ENCODE results near the gene SEC22B.
"Not testable (repeated sequence)": the region's sequence is repeated elsewhere in the genome, so short reads cannot be mapped to it uniquely, and the experiment has no call there.

The SEC22B gene

DNA sequence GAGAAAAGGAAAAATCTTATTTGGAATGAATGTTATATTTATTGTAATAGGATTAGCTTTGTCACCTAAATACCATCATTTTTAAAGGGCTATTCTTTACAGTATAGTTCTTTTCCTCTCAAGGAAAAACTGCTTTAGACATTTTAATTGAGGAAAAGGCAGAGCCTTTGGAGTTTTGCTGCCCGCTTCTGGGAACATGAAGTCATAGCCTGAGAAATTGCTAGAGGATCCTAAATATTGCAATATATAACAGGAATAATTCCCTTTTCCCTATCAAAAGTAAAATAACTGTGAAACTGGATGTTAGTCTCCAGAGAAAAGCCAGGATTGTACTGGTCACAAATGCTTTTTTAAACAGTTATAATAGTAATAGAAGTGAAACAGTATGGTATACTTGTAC, 30.5 kb downstream of the SEC22B start:
- not testable (repeated sequence) for DNase-seq (ENCODE audit: low read depth)

DNA sequence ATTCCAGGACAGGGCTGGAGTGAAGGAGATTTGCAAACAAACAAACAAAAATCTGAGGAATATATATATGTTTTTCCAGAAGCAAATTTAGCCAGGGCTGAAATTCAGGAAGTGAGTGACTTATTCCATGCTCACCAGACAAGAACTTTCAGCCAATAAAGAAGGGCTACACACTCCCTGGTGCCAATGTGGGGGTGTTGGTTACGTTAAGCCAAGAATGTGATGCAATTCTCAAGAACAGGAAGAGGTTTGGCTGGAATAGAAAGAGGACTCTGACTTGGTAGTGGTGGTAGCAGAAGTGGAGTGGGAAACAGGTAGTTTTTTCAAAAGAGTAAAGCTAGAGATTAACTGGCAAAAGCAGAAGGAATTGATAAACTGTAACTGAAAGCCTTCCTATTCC, 31.7 kb downstream of the SEC22B start:
- DNase-seq (ENCODE audit: low read depth): not testable (repeated sequence)

DNA sequence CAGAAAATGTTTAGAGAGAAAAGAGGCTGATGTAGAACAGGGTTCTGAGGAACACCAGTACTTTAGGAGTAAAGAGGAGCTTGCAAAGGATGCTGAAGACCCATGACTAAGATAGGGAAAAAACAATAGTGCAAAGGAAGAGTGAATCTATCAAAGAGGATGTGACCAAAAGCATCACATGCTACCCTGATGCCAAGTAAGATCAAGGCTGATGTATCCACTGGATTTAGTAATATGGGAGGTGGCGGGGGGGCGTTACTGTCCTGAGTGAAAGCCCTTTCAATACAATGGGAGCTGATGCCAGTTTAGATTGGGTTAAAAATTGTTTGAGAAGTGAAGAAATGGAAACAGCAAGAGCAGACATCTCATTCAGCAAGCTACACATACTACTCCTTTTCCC, 32.2 kb downstream of the SEC22B start:
- not testable (repeated sequence) for DNase-seq (ENCODE audit: low read depth)

DNA sequence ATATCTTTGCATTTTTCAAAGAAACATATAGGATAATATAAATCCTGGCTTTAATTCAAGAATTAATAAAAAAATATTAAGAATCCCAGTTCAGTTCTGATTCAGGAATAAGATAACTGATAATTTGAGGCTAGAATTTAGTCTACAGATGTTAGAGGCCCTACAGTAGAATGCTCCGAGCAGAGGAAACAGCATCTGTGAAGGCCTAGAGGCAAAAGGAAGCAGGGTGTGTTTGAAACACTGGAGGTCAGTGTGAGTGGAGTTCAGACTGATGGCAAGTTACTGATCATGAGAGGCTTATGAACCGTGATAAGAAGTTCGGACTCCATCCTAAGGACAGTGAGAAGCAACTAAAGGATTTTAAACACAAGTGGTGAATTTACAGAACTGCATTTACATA, 33.0 kb downstream of the SEC22B start:
- not testable (repeated sequence) for DNase-seq (ENCODE audit: low read depth)

DNA sequence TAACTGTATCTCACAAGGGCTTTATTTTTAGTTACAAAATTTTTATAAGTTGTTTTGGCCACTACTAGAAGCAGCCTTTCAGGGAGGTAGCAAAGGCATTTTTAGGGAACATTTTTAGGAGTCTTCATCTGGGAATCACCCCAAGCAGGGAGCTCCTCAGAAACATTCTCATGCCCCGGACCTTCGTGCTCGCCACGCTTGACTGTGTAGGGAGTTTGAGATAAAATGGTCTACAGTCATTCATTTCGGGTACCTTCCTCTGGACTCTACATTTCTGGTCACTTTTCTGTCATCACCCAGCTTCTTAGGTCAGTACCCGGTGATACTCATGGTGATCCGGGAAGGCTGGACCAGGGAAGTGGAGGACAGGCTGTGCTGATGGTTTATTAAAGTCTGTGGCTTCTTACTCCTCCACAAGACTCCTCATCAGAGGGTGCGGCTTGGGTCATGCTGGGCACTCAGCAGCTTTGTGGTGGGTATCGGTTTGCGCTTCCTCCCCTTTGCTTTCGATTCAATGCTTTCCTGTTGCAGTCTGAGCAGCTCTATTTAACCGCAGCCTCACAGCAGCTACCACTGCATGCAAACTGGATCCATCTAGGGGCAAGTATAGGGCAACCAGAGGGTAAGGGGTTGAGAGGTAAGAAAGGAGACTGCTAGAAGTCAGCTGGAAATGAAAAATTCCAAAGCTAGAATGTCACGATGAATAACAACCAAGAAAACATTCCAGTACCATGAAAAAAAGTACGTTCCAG, 33.6 kb downstream of the SEC22B start:
- DNase-seq (ENCODE audit: low read depth): not testable (repeated sequence)

DNA sequence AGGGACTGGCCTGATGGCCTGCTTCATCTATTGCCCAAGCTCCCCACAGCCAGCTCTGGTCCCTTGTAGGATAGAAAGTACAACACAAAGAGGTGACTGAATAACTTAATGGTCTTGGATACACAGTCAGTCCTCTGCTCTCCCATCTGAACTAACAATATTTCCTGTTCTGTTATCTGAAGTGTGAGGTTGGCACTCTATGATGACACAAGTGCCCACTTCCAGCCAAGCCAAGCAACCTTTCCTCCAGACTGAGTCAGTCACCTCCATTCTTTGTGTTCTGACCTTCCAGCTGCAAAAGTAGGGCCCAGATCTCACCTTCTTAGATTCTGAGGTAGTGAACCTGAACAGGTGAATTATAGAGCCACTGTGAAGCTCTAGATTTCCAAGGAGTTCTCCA, 34.5 kb downstream of the SEC22B start:
- not testable (repeated sequence) for DNase-seq (ENCODE audit: low read depth)

DNA sequence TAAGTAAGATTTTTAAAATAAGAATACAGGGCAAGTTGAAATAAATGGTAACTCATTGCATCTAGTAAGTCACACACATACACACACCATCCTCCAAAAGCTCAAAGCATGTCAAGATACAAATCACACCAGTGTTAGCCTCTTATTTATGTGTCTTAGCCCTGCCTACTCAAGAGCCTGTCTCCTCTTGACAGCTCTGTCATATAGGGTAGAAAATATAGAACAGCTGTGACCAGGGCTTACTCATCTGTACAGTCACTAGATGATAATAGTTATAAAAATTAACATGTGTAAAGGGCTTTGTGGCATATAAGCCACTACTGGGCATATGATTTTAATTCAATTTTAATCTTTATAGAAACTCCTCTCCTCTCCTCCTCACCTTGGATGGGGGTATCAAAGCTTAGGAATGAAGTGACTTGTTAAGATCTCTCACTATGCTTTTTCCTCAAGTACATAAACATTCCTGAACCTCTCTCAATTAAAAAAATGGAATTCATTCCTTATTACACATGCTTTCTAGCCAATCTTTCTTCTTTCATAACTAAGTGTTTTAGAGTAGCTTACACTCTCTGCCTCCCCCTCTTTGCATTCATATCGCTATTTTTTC, 35.6 kb downstream of the SEC22B start:
- not testable (repeated sequence) for DNase-seq (ENCODE audit: low read depth)

DNA sequence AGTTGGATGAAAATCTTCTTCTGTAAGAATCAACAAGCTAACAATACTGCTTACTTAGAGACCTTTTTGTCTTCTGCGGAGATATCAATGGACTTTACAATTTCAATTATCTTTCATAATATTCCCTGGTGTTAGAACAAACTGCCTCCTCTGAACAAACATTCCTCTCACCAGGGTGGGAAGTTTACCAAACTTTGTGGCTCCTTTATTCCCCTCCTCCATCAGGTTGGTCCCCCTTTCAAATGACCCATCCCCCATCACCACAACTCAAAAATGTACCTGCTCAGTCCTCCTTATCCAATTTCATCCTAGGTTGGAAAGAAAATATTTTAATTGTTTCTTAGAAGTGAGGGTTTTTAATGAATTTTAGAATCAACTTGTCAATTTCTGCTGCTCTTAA, 40.2 kb downstream of the SEC22B start:
- DNase-seq (ENCODE audit: low read depth): not testable (repeated sequence)

DNA sequence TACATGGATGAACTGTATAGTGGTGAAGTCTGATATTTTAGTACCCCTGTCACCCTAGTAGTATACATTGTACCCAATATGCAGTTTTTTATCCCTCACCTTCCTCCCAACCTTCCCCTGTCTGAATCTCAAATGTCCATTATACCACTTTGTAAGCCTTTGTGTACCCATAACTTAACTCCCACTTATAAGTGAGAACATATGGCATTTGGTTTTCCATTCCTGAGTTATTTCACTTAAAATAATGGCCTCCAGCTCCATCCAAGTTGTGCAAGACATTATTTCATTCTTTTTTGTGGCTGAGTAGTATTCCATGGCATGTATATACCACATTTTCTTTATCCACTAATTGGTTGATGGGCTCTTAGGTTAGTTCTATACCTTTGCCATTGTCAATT, 42.4 kb downstream of the SEC22B start:
- DNase-seq (ENCODE audit: low read depth): not testable (repeated sequence)

DNA sequence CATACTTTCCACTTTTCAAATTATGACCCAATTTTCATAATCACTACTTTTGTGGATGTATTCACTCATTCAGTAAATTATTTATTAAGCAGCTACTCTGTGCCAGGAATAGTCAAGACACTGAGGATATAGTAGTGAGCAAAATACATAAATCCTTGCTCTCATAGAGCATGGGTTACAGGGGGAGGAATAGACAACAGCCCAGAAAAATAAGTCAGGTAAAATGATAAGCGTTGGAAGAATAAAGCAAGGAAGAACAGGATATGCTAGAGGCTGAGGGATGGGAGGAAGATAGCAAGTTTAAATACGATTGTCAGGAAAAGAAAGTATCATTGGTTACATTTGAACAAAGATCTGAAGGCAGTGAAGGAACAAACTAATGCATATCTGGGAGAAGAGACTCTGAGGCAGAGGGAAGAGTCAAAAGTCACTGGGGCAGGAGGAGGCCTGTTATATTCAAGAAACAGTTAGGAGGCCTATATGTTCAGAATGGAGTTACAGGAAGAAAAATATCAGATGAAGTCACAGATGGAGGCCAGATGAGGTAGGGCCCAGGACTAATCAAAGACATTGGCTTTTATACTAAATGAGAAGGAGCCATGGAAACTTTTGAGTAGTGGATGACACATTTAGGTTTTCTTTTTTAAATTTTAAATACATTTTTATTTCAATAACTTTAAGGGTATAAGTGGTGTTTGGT, 42.9 kb downstream of the SEC22B start:
- DNase-seq (ENCODE audit: low read depth): no peak

DNA sequence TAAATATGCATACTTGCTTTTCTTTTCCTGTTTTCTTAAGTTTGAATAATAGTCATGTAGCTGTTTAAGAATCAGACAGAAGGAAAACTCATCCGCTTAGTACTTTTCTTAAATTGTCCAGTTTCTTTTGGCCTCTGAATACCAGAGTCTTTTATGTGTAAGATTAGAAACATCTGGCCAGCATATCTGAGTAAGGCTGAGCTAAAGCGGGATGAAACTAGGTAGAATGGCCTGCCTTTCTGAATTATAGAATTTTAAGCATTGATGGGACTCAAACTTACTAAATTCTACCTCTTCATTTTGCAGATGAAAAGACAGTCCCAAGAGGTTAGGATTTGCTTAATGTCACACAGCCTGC, 43.9 kb downstream of the SEC22B start:
- DNase-seq (ENCODE audit: low read depth): not testable (repeated sequence)

DNA sequence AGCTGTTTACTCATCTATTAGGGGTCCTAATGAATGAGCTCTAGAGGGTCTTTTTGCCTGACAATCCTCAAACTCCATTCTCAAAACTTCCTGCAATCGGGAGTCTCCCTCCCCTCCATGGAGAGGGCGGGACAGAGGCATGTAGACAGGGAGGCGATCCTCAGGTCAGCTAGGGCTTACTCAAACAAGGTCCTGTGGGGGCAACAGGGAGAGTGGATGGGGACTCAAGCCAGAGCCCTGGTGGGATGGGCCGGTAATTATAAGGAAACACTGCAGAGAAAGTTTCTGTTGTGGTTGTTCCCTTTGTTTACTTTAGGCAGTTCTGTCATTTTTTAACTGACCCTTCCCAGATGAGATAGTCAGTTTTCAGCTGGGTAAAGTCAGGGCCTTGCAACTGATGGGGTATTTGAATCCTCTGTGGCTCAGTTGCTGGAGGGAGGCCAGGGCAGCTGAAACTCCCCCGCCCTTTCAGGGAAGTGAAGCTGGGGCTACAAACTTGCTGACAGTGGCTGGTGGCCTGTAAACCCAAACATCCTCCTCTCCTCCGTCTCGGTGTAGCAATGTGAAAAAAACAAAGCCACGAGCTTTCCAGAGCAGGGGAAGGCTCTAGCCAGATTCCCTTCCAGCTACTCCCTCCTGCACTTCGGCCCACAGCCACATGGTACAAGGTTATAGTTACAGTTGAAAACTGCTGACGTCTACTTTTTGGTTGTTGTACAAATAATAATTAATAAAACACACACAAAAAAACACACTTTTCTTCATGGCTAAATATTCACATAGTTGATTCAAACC, 44.5 kb downstream of the SEC22B start:
- peak; percentile 22 for DNase-seq (ENCODE audit: low read depth)

DNA sequence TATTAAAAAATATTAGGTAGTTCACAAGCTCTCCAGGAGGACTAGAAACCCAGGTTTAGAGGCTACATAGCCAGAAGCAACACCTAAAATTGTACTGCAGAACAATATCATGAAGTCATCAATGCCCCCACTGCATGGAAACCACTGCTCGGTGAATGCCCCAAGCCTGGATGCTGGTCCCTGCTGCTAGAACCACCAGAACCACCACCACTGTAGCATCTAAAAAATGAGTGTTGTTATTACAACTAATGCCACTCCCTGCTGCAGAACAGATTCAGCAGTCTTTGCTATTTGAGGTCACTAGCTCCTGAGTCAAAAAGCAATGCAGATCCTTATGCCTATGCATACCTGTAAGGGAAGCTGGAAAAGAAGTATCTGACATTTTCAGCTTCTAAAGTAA, 48.4 kb downstream of the SEC22B start:
- not testable (repeated sequence) for DNase-seq (ENCODE audit: low read depth)

DNA sequence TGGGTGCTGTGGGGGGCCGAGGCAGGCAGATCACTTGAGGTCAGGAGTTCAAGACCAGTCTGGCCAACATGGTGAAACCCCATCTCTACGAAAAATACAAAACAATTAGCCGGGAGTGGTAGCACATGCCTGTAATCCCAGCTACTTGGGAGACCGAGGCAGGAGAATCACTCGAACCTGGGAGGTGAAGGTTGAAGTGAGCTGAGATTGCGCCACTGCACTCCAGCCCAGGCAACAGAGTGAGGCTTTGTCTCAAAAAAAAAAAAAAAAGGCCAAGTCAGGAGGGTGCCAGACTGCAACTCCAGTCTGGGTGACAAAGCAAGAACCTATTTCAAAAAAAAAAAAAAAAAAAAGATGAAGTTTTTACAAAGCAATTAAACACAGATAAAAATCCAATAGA, 50.1 kb downstream of the SEC22B start:
- not testable (repeated sequence) for DNase-seq (ENCODE audit: low read depth)

DNA sequence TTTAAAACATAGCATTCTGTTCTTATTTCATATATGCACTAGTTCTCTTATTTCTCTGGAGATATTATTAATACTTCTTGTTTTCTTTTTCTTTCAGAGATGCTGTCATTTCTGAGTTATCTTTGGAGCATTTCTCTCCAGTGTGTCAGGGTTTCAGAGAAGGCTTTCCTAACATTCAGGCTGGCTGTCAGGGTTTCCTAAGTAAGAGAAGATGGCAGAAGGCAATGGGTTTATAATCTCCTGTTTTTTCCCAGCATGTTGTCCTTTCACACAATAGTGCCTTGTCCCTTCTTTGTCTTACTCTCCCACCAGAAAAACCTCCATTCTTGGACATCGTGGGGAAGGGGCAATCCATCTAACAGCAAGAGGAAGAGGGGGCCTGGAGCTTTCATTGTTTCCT, 51.7 kb downstream of the SEC22B start:
- DNase-seq (ENCODE audit: low read depth): not testable (repeated sequence)

DNA sequence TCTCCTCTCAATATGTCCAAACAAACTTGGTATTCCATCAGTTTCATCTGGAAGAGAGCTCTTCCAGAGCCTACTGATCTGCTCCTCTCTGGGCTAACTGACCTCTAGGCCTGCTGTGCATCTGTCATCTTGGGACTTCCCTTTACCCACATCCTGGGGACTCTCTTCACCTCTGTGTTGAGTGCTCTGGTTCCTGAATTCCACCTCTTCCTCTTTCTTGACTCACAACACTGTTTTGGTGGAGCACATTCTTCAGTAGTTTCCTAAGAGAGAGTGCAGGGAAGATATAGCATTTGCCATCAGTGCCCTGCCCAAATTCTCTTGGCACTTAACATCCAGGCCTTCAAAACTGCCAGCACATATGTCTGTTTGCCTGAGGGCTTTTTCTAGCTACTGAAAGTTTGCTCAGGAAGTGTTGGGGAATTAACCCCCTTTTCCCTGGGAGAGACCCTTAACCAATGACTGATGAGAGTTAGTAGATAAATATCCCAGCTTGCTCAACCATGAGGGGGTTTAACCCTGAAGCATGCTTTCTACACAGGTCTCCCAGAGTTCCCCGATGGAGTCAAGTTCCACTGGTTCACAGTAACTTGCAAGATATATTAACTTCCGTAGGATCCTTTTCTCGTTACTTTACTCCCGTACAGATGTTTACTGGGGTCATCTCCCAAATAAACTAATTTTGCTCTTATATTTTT, 52.4 kb downstream of the SEC22B start:
- not testable (repeated sequence) for DNase-seq (ENCODE audit: low read depth)

DNA sequence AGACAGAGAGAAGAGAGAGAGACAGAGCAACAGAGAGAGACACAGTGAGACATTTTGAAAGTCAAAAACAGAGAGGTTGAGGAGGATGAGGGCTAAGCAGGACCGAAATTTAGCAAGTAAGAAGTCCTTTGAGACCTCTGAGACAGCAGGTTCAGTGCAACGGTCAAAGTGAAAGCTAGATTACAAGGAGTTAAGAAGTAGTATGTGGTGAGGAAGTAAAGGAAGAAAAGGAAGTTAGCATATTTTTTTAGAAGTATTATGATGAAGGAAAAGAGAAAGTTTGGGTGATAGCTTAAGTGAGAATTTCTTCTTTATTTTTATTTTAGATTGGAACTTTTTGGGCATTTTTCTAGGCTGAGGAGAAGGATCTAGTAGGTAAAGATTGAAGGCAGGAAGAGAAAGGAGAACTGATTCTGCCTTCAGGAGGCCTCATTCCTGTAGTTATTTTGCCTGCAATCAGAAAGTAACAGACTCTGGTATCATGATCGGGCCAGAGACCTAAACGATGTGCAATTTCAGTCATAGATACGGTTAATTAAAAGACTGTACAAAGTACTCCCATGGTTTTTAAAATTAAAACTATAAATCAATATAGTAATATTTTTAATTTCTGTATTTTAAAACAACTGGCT, 53.9 kb downstream of the SEC22B start:
- DNase-seq (ENCODE audit: low read depth): not testable (repeated sequence)

DNA sequence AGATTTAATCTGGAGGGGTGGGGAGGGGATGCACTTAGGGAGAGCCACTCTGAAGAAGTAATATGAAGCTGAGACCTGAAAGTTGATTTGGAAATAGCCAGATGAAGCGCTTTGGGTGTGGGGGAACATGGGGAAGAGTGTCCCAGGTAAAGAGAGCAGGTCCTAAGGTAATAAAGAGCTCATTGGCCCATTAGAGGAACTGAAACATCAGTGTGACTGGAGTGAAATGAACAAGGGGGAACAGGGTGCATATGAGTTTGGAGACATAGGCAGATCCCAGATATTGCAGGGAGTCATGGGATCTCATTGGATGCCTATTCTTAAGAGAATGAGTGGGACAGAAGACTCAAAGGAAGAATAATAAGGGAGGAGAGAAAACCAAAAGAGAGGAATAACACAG, 54.5 kb downstream of the SEC22B start:
- DNase-seq (ENCODE audit: low read depth): not testable (repeated sequence)

DNA sequence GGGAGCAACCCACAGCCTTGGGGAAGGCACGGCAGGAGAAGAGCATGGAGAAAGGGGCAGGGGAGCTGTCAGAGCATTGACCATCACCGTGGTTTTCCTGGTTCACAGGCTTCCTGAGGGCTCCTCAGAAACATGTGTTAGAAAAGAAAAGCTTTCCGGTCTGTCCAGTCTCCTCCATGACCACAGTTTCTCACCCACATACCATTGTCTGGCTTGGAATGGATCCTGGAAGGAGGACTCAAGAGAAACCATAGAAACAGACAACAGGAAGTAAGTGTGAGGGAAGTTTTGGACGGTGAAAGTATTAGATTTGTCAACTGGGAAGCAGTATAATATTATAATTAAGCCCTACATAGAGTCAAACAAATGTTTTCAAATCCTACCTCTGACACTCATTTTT, 55.8 kb downstream of the SEC22B start:
- not testable (repeated sequence) for DNase-seq (ENCODE audit: low read depth)

DNA sequence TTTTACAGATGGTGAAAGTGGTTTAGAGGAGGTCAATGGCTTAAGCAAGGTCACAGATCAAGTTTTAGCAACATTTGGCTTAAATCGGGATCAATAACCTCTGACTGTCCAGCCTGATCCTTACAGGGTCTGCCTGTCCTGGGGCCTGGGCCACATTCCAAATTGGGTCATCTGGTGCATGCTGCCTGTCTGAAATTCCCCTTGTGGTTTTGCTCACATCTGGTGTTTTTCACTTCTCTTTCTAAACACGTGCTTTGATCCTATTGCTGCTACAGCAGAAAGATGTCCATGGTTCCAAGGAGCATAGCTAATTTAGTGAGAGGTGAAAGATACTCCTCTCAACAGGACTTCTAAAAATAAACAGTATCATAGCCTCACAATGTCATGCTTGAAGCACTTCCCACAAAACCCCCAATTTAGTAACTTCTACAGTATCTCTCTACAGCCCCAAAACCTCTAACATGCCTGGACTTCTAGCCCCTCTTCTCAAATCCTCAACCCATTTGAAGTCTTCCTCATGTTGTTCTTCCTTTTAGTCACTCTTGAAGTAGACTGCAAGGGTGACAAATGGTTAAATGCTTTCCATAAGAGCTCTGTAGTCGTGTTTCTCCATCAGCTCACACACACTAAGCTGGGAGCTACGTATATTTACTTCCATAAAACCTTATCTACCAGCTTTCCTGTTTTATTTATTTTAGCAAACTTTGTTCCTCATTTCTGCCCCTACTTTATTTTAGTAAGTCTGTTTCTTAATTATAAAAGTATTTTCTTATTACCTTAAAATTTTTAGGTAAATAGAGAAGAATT, 58.7 kb downstream of the SEC22B start:
- not testable (repeated sequence) for DNase-seq (ENCODE audit: low read depth)
